Cardiac fibroblast (primary cell): Measurements from ENCODE around the gene ATP6V0B.

Source experiments
- DNase-seq, 2 donors: peaks; one replicate each; pipeline versions ENCODE4 v3.0.0 to v3.0.0-alpha.2; 2010; ENCODE audit warnings: low read depth in 2 of 2
- H3K4me3 ChIP-seq, 2 donors: replicated peaks in 1 of 2; 1 replicate in 1 of 2; 2 replicates in 1 of 2; pipeline ENCODE4 v1.5.1; 2011; ENCODE audit warnings: low read depth in 2 of 2, low read length in 2 of 2, mild to moderate bottlenecking in 2 of 2, moderate library complexity in 1 of 2
- TF ChIP-seq, protein P1 (sequence below): IDR thresholded peaks from one replicate; pipeline ENCODE4 v1.5.1; 2011; ENCODE audit warnings: low read depth, mild to moderate bottlenecking, low read length, inconsistent platforms

Gene ATP6V0B

GRCh38 chr1:43991200-43991475 lies 16.4 kb downstream of the ATP6V0B start:
- H3K4me3 ChIP-seq = peak overlapping the region; percentile 64 to 74
- DNase-seq = no peak
- TF ChIP-seq, protein P1, sequence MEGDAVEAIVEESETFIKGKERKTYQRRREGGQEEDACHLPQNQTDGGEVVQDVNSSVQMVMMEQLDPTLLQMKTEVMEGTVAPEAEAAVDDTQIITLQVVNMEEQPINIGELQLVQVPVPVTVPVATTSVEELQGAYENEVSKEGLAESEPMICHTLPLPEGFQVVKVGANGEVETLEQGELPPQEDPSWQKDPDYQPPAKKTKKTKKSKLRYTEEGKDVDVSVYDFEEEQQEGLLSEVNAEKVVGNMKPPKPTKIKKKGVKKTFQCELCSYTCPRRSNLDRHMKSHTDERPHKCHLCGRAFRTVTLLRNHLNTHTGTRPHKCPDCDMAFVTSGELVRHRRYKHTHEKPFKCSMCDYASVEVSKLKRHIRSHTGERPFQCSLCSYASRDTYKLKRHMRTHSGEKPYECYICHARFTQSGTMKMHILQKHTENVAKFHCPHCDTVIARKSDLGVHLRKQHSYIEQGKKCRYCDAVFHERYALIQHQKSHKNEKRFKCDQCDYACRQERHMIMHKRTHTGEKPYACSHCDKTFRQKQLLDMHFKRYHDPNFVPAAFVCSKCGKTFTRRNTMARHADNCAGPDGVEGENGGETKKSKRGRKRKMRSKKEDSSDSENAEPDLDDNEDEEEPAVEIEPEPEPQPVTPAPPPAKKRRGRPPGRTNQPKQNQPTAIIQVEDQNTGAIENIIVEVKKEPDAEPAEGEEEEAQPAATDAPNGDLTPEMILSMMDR = no peak

DNA sequence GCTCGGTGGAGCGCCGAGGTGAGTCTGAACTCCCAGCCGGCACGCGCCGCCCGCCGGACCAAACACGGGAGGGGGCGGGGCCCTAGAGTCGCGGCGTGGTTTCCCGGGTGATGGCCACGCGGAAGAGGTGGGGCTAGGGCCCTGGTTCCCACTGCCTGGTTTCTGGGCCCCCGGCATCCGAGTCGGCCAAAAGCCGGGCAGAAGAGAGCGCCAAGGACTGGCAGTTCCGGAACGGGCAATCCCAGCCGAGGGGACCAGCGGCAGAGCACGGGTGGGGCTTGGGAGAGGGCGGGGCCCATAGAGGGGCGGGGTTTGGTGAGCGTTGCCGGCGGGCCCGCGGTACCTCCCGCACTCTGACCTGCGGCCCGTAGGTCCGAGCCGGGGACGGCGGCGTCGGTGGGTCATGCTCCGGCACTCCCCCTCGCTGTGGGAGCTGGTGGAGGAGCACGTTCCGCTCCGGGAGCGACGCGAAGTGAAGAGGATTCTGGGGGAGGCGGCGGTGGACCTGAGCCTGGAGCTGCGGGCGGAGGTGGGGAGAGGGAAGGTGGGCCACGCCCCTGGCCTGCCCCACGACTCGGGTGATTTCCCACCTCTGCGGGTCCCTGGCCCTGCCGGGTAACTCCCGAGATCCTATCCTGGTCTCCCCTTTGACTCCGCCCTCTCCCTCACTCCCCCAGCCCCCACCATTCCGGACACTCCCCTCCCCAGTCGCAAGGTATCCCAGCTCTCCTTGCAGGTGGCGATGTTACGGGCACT lies 16.9 kb downstream of the ATP6V0B start, which contains the start of gene CCDC24:
Gene CCDC24 (plus strand): TSS at position 124 of the 756 bp plus-strand sequence. CDS start 280 bp downstream, at position 404.
- peak; percentile 77 to 89 for DNase-seq
- peak within 1 kb of the TSS; percentile 64 to 74 for H3K4me3 ChIP-seq
- TF ChIP-seq, protein P1 = no peak

- no peak for DNase-seq
- peak overlapping the region; percentile 64 to 74 for H3K4me3 ChIP-seq
- TF ChIP-seq, protein P1 = no peak
Measured at GRCh38 chr1:43992232-43992995, 17.7 kb downstream of the ATP6V0B start.

DNA sequence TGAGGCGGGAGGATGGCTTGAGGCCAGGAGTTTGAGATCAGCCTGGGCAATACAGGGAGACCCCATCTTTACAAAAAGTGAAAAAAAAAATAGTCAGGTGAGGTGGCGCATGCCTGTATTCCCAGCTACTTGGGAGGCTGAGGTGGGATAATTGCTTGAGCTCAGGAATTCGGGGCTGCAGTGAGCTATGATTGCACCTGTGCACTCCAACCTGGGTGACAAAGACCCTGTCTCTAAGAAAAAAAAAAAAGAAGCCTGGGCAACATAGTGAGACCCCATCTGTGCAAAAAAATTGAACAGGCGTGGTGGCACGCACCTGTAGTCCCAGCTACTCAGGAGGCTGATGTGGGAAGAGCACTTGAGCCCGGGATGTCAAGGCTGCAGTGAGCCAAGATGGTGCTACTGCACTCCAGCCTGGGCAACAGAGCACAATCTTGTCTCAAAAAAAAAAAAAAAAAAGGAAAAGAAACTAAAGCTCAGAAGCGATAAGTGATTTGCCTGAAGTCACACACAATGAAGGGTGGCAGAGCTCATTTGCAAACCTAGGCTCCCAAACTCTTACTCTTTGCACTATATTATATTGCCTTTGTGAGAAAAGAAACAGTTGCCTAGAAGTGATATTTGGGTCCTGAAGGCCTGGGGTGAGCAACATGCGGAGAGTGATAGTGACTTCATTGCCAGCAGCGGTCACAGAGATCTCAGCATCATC lies 18.6 kb downstream of the ATP6V0B start:
- DNase-seq = no peak
- no peak overlapping the region for H3K4me3 ChIP-seq
- TF ChIP-seq, protein P1 = no peak

DNA sequence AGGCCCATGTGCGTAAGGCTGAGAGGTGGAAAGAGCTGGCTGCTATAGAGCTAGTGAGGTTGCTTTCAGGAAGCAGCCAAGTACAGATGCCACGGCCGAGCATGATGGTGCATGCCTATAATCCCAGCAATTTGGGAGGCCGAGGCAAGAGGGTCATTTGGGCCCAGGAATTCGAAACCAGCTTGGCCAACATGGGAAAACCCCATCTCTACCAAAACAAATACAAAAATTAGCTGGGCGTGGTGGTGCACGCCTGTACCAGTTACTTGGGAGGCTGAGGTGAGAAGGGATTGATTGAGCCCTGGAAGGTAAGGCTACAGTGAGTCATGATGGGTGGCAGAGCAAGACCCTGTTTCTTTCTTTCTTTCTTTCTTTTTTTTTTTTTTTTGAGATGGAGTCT lies 19.3 kb downstream of the ATP6V0B start:
- no peak for DNase-seq
- H3K4me3 ChIP-seq = no peak overlapping the region
- TF ChIP-seq, protein P1 = no peak

DNA sequence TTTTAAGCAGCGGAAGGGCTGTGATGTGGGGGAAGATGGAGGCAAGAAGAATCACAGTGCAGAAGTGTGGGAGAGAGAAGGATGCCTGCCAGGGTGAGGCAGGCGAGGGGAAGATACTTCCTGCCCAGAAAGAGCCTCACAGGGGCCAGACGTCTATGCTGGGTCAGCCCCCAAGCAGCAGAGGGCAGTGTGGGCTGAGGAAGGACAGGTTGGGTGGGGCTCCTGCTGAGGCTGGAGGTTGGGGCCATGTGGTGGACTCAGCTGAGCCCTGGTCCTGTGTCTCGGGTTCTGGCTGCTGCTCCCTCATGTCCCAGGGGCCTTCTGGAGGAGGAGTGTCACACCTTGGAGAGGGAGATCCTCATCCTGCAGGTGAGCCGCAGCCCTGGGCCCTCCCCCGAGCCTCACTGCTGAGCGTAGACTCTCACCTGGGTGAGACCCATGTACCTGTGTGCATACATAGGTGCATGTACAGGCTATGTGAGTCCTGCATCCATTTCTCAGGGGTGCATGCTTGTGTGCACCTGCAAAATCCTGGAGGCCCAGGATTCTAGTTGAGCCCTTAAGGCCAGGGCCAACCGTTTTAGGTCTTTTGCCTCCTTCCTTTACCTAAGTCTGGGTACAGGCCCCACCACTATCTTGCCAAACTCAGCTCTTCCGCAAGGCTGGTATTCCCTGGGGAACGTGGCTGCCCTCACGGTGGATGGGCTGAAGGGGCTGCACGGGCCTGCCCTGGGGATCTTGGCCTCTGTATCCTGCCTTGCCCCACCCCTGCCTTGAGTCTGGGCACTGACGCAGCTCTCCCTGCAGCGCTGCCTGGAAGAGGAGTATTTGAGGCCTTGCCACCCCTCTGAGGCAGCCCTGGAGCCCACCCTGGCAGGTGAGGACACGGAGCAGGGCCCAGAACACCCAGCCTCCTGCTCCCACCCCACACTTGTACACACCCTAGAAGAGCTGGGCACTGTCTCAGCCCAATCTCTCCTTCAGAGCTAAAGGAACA lies 20.3 kb downstream of the ATP6V0B start:
- peak; percentile 38 to 39 for DNase-seq
- no peak overlapping the region for H3K4me3 ChIP-seq

More for the DNA sequence above, 20.3 kb downstream of the ATP6V0B start:
- TF ChIP-seq, protein P1 = peak; percentile 44
